Measurements from ENCODE around the gene SERPIND1.

SERPIND1 gene

GRCh38 chr22:20771918-20772625 lies 1.8 kb upstream of the SERPIND1 start:
- no peak for DNase-seq (ENCODE audit: low spot score)

- DNase-seq (ENCODE audit: low spot score) = no peak
Measured at GRCh38 chr22:20774882-20775281, 969 bp downstream of the SERPIND1 start.

- DNase-seq (ENCODE audit: low spot score) = no peak
Measured at GRCh38 chr22:20775342-20775895, 1.5 kb downstream of the SERPIND1 start.

- DNase-seq (ENCODE audit: low spot score) = no peak
Measured at GRCh38 chr22:20776624-20777405, 2.9 kb downstream of the SERPIND1 start.

GRCh38 chr22:20777420-20778177 lies 3.7 kb downstream of the SERPIND1 start:
- DNase-seq (ENCODE audit: low spot score) = no peak

GRCh38 chr22:20779014-20779817 lies 5.3 kb downstream of the SERPIND1 start:
- no peak for DNase-seq (ENCODE audit: low spot score)

- no peak for DNase-seq (ENCODE audit: low spot score)
Measured at GRCh38 chr22:20779818-20780158, 5.9 kb downstream of the SERPIND1 start.

- no peak for DNase-seq (ENCODE audit: low spot score)
Measured at GRCh38 chr22:20781272-20781990, 7.5 kb downstream of the SERPIND1 start.

GRCh38 chr22:20782083-20782482 lies 8.2 kb downstream of the SERPIND1 start:
- DNase-seq (ENCODE audit: low spot score) = no peak

- no peak for DNase-seq (ENCODE audit: low spot score)
Measured at GRCh38 chr22:20782596-20783299, 8.8 kb downstream of the SERPIND1 start.

GRCh38 chr22:20783300-20783673 lies 9.4 kb downstream of the SERPIND1 start:
- DNase-seq (ENCODE audit: low spot score) = no peak

- peak; percentile 48 for DNase-seq (ENCODE audit: low spot score)
Measured at GRCh38 chr22:20783844-20784723, 10.2 kb downstream of the SERPIND1 start.

GRCh38 chr22:20785415-20785814 lies 11.5 kb downstream of the SERPIND1 start:
- no peak for DNase-seq (ENCODE audit: low spot score)

GRCh38 chr22:20786048-20786447 lies 12.1 kb downstream of the SERPIND1 start:
- no peak for DNase-seq (ENCODE audit: low spot score)

- DNase-seq (ENCODE audit: low spot score) = no peak
Measured at GRCh38 chr22:20786536-20786979, 12.6 kb downstream of the SERPIND1 start.

GRCh38 chr22:20787223-20787622 lies 13.3 kb downstream of the SERPIND1 start:
- no peak for DNase-seq (ENCODE audit: low spot score)

GRCh38 chr22:20787746-20788626 lies 14.1 kb downstream of the SERPIND1 start:
- DNase-seq (ENCODE audit: low spot score) = no peak

GRCh38 chr22:20788627-20789344 lies 14.9 kb downstream of the SERPIND1 start:
- DNase-seq (ENCODE audit: low spot score) = no peak
